ENCODE data around the gene PDE8A. TPM values are rescaled to one million over a fixed set of nuclear protein-coding genes. Genes with fewer than 3 reads are reported as not detected.

Gene PDE8A
- total and polyA plus RNA-seq, 2 of the 4 experiments (the other 2 are of a cell fraction) = 32.4 to 35.9 TPM

DNA sequence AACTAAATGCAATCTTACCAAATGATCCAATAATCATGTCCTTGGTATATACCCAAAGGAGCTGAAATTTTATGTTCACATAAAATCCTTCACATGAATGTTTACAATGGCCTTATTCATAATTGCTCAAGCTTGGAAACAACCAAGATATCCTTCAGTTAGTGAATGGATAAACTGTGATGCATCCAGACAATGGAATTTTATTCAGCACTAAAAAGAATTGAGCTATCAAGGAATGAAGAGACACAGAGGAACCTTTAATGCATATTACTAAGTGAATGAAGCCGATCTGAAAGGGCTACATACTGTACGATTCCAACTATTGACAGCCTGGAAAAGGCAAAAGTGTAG is 168.4 kb downstream of the PDE8A start:
- H3K9me3 ChIP-seq (ENCODE audit: control insufficient read depth, insufficient read depth, low read length) = no peaks in the 10 kb centered on the region
- H3K23ac ChIP-seq (ENCODE audit: low read depth, low read length) = no peak overlapping the region
- intact Hi-C loops (cut with micrococcal nuclease) (no loop called here), dilution Hi-C loops (cut with HindIII; ENCODE audit: low sequenced_read_pairs, unreplicated experiment) (no loop called here), in situ Hi-C loops (cut with MboI; ENCODE audit: low sequenced_read_pairs) (loop anchor here (25.0 kb wide), 1 partner anchor 137 kb away; no protein-coding TSS in a partner anchor)
- no TSS peak for BruUV-seq (replicated peaks)
- H3K56ac ChIP-seq (ENCODE audit: extremely low read depth, insufficient read depth, low read length) = no peak overlapping the region
- no peak overlapping the region for H2BK20ac ChIP-seq (ENCODE audit: low read depth, low read length)
- no peak overlapping the region for H2AK9ac ChIP-seq (replicated peaks; ENCODE audit: low read depth, low read length, poor library complexity)
- H3K36me3 ChIP-seq (ENCODE audit: control insufficient read depth, insufficient read depth, low read length) = no peaks in the 10 kb centered on the region
- H4K91ac ChIP-seq (ENCODE audit: insufficient read depth, low read depth, low read length) = no peak overlapping the region
- H3K9ac ChIP-seq (ENCODE audit: low read depth, low read length) = no peak overlapping the region
- no peak overlapping the region for H2BK15ac ChIP-seq (ENCODE audit: low read depth, low read length)
- H3K79me1 ChIP-seq (ENCODE audit: low read depth in 1 of 2, low read length in 2 of 2) = no peaks in the 10 kb centered on the region
- H2BK120ac ChIP-seq (ENCODE audit: low read depth, low read length) = no peak overlapping the region
- H3K9me1 ChIP-seq (ENCODE audit: insufficient read depth, low read length) = no peaks in the 10 kb centered on the region
- DNase-seq = peak; percentile 11
- no peak overlapping the region for H3K4me2 ChIP-seq (ENCODE audit: low read depth, low read length)
- no peak overlapping the region for H3K18ac ChIP-seq (ENCODE audit: low read depth, low read length)
- H3K4me1 ChIP-seq (ENCODE audit: control insufficient read depth, insufficient read depth, low read length) = no peaks in the 10 kb centered on the region
- H4K5ac ChIP-seq (ENCODE audit: low read depth, low read length) = no peak overlapping the region
- no peak overlapping the region for H2AK5ac ChIP-seq (ENCODE audit: low read depth, low read length)
- H4K20me1 ChIP-seq (ENCODE audit: insufficient read depth, low read length) = no peaks in the 10 kb centered on the region
- TF ChIP-seq RCOR1 (IDR thresholded peaks at IDR 0.05; ENCODE audit: insufficient replicate concordance, low read length) (no peak), RAD21 (IDR thresholded peaks at IDR 0.05; ENCODE audit: low read length) (no peak), CHD1 (IDR thresholded peaks at IDR 0.05; ENCODE audit: low read depth, low read length) (no peak), CEBPB (IDR thresholded peaks at IDR 0.05; ENCODE audit: low read depth, low read length) (no peak), POLR2A (IDR thresholded peaks at IDR 0.05; ENCODE audit: low read depth, low read length) (no peak), NFE2L2 (IDR thresholded peaks at IDR 0.05; ENCODE audit: low read depth, low read length) (no peak)
- TF ChIP-seq, protein P1, sequence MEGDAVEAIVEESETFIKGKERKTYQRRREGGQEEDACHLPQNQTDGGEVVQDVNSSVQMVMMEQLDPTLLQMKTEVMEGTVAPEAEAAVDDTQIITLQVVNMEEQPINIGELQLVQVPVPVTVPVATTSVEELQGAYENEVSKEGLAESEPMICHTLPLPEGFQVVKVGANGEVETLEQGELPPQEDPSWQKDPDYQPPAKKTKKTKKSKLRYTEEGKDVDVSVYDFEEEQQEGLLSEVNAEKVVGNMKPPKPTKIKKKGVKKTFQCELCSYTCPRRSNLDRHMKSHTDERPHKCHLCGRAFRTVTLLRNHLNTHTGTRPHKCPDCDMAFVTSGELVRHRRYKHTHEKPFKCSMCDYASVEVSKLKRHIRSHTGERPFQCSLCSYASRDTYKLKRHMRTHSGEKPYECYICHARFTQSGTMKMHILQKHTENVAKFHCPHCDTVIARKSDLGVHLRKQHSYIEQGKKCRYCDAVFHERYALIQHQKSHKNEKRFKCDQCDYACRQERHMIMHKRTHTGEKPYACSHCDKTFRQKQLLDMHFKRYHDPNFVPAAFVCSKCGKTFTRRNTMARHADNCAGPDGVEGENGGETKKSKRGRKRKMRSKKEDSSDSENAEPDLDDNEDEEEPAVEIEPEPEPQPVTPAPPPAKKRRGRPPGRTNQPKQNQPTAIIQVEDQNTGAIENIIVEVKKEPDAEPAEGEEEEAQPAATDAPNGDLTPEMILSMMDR (conservative IDR thresholded peaks at IDR 0.05; ENCODE audit: low read depth, low read length) = no peak
- TF ChIP-seq, protein P2, sequence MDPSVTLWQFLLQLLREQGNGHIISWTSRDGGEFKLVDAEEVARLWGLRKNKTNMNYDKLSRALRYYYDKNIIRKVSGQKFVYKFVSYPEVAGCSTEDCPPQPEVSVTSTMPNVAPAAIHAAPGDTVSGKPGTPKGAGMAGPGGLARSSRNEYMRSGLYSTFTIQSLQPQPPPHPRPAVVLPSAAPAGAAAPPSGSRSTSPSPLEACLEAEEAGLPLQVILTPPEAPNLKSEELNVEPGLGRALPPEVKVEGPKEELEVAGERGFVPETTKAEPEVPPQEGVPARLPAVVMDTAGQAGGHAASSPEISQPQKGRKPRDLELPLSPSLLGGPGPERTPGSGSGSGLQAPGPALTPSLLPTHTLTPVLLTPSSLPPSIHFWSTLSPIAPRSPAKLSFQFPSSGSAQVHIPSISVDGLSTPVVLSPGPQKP (IDR thresholded peaks at IDR 0.05; ENCODE audit: borderline replicate concordance, low read depth, low read length) = no peak
- H3K27me3 ChIP-seq (ENCODE audit: control insufficient read depth, insufficient read depth, low read length) = no peaks in the 10 kb centered on the region; the same call in 1 of the 2 replicates
- no CpG with 5 or more reads among the region's 2 CpGs for WGBS, 2 experiments (ENCODE audit: extremely low coverage in 2 of 2, insufficient read length in 1 of 2)
- no peak overlapping the region for H3K4ac ChIP-seq (ENCODE audit: low read depth, low read length)
- POLR2A ChIA-PET (ENCODE audit: unreplicated experiment) = no interaction called here
- H3K14ac ChIP-seq (replicated peaks; ENCODE audit: low read depth, low read length) = no peak overlapping the region
- no peak overlapping the region for H4K8ac ChIP-seq (ENCODE audit: low read depth in 2 of 2, low read length in 2 of 2)
- no peak overlapping the region for H2BK5ac ChIP-seq (ENCODE audit: low read depth, low read length, poor library complexity, severe bottlenecking)
- no peak overlapping the region for H3K4me3 ChIP-seq (ENCODE audit: insufficient read depth, low read depth, low read length)
- no peak overlapping the region for H3K27ac ChIP-seq (ENCODE audit: insufficient read depth, low read length)
- ATAC-seq (ENCODE audit: low read depth) = no peak
- H2AFZ ChIP-seq (replicated peaks; ENCODE audit: low read length, poor library complexity) = no peak overlapping the region
- CTCF ChIA-PET = no interaction called here
